RCC 7860 (cell line): ENCODE results near the gene MYL12B.
"Not testable (repeated sequence)": the region's sequence is repeated elsewhere in the genome, so short reads cannot be mapped to it uniquely, and the experiment has no call there.

ENCODE experiments used
- DNase-seq: peaks from one replicate; pipeline ENCODE4 v3.0.0-alpha.2; 2015; ENCODE audit warnings: low spot score
- FAIRE-seq: peaks from 2 replicates; lab custom pipeline; 2012; peaks lifted over from hg19 to GRCh38; lab: Jason Lieb, UNC

MYL12B gene

DNA sequence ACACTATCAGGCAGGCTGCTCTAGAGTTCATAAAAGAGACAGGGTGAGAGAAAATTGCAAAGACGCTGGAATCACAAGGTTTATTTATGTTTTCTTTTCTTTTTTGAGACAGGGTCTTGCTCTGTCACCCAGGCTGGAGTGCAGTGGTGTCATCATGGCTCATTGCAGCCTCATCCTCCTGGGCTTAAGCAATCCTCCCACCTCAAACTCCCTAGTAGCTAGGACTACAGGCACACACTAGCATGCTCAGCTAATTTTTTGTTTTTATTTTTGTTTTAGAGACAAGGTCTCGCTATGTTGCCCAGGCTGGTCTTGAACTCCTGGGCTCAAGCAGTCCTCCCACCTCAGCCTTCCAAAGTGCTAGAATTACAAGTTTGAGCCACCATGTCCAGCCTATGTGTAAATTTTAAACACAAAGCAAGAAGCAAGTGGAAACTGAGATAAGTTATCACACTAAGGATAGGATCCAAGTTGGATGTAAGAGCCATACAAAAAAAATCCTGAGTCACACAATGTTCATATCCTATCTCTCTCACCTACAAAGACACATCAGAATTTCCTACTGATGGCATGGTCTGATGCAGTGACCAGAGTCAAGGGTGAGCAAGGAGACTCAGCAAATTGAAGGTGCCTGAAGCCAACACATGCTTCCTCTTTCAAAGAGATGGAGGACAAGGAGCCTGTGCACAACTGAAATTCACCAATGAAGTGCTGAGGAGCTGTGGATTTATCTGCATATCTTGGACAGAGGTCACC is 31.4 kb downstream of the MYL12B start:
- no peak for DNase-seq
- no peak for FAIRE-seq

DNA sequence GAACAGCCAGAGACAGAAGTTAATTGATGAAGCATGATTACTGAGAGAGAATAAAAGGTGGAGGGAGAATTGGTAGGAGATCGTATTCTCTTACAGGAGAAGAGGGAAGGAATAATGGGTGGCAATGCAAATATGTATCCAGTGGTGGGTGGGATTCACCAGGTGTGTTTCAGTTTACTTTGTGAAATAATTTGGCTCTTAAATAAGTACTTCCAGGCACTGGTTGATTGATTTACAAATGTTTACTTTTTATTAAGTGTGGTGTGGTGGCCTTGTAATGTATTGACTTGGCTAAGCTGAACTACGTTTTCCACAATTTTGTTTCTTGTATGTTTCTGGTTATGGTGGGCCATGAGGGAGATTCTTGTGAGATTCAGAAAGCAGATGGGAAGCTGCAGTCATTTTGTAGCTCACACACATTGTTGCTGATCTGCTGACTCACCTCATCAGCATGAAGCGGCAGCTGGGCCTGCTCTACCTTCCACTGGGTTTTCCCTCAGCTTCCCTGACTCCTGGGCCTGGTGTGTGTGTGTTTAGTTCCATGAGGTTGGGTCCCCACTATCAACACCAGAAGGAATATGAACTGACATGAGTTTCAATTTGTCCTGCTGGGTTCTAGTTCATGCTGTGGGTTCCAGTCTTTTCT is 32.6 kb downstream of the MYL12B start:
- no peak for FAIRE-seq
- DNase-seq, result peak; percentile 13

DNA sequence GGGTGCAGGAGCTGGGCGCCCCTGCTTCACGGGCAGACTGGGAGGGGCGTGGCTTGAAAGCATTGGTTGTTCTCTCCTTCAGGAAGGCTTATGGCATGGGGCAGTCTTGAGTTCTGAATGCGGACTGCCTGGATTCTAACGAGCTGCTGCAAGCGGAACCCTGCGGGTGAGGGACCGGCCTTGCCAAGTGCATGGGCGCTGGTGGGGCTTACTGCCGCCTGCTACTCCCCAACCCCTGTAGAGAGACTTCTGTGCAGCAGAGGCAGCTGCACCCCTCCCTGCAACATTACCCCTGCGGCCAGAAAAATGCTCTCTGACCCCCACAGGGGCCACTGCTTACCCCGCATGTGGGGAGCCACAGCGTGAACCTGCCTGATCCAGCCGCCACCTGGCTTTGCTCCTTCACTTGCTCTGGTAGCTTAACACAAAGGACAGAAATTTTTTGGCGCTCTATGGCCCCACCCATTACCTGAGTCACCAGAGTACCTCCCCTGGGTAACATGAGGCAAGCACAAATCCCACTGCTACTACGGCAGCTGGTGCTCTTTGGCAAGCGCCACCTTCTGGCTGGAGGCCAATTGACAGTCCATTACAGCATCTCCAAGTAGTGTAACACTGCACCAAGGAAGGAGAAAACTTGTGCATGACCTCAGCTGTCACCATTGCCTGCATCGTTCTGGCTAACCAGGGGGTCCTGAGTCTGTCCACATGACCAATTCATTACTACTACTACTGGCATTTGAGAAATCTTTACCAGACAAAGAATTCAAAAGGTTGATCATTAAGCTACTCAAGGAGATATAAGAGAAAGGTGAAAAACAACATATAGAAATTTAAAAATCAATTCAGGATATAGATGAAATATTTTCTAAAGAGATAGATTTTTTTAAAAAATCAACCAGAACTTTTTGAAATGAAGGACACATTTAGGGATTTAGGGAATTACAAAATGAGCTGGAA is 35.4 kb downstream of the MYL12B start:
- FAIRE-seq, result peak; percentile 72

DNA sequence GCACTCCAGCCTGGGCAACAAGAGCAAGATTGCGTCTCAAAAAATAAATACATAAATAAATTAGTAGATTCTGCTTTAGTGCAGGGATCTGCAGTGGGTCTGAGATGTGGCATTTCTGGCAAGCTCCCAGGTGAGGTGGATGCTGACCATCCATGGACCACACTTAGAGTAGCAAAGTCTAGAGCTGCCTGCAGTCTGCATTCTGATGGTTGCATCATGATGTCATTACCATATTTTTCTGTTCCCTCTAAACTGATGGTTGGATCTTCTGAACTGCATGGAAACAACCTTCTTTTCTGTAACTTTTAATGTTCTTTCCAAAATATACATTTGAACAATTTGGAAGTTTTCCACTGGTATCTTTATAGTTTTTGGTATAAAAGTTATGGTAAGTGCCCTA is 42.9 kb downstream of the MYL12B start:
- DNase-seq (no peak), FAIRE-seq (no peak)

More for the DNA sequence above, 35.4 kb downstream of the MYL12B start:
- DNase-seq, result peak; percentile 95

DNA sequence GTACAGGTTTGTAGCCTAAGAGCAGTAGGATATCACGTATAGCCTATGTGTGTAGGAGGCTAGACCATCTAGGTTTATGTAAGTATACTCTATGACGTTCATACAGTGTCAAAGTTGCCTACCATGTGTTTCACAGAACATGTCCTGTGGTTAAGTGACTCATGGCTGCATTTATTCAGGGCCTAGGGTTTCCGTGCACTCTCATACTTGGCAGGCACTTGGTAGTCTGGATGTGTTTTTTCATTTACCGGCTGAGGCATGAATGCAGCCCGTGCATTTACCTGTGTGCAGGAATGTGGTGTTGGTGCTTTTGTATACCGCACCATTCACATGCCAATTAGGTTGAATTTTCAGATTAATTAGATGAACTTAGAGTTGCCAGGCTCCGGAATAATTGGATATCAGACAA is 43.4 kb downstream of the MYL12B start:
- DNase-seq (peak; percentile 84), FAIRE-seq (peak; percentile 88)

DNA sequence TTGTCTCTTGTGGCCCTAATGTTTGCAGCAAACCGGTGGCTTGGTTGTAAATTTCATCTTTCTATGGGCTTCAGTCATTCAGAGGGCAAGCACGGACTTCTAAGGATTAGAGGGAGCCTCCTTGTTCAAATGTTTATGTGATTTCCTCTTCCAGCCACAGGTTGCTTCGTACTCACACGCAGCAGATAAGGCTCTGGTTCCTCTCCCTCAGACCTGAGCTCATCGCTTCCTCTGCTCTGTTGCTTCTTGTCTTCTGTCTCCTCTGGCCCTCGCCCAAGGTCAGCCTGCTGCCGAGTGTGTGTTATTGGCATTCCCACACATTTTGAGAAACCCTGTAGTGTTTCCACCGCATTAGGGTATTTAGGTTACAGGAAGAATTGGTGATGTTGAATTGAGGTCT is 44.0 kb downstream of the MYL12B start:
- no peak for FAIRE-seq
- peak; percentile 16 for DNase-seq

DNA sequence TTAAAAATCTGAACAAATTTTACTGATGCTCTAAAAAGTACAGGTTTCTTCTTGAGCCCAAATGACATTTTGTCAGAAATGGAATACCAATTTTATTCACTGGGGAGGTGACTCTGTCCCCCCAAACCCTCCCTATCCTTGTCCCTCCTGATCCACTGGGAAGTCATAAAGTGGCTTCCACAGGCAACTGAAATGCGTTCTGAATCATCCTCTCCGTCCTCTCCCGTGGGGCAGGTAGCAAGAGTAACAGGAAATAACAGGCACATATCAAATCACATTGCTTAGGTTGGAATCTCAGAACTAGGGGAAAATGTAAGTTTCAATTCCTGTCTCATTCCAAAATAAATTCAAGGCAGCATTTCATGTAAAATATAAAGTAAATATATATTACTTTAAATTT is 44.5 kb downstream of the MYL12B start:
- no peak for DNase-seq
- FAIRE-seq, result no peak

DNA sequence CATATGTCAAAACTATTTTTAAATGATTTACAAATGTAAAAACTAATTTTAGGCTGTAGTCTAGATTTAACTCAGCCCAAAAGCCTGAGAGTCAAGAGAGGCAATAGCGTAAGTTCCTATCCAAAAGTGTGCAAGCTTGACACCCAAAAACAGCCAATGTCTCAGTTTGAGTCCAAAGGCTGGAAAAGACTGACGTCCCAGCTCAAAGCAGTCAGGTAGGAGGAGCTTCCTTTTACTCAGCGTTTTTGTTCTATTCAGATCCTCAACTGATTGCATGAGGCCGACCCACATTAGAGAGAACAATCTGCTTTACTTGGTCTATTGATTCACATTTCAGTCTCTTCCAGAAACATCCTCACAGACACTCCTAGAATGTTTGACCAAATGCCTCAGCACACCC is 51.8 kb downstream of the MYL12B start:
- no peak for FAIRE-seq
- no peak for DNase-seq

DNA sequence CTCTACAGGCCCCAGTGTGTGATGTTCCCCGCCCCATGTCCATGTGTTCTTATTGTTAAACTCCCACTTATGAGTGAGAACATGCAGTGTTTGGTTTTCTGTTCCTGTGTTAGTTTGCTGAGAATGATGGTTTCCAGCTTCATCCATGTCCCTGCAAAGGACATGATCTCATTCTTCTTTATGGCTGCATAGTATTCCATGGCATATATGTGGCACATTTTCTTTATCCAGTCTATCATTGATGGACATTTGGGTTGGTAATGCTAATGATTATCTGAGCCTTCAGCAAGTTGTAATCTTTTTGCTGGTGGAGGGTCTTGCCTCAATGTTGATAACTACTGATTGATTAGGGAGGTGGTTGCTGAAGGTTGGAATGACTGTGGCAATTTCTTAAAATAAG is 53.4 kb downstream of the MYL12B start:
- not testable (repeated sequence) for DNase-seq, FAIRE-seq

DNA sequence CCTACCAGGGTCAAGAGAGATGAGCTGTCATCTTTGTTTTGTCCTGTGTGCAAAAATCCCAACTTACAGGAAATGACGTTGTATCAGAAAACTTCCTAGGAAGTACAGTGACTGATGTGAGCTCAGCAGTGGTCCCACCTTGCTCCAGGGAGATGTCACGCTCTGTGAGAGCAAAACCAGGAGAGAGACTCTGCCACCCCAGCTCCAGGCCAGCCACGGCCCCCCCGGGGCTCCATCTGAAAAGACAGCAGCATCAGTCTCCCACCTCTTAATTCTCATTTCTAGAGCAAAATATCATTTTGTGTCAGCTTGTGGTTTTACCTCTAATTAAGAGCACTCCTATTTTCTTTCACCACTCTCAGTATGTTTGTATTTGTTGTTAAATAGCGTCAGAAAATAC is 57.5 kb downstream of the MYL12B start:
- DNase-seq (no peak), FAIRE-seq (no peak)

DNA sequence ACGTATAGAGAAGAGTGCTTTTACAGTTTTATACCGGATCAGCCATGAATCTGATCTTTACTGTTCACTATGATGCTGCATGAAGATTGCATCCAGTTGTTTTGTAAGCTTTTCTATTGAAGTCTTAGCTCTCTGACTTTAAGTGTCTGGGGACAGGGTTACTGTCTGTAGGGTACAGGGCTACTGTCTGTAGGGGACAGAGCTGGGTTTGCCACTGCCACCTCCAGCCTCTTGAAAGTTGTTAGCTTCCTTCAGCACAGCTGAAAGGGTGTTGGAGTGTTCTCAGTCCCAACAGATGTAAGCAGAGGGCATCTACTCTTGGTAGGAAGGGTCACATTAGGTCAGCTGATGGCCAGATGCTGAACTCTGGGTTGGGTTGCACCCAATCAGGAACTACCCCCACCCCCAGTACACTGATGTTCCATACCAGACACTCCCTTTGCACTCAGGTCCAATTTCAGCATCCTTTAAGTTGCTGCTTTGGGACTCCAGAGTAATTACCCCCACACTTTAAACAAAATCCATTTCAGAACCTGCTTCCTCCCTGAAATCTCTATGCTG is 58.0 kb downstream of the MYL12B start:
- DNase-seq (no peak), FAIRE-seq (no peak)

DNA sequence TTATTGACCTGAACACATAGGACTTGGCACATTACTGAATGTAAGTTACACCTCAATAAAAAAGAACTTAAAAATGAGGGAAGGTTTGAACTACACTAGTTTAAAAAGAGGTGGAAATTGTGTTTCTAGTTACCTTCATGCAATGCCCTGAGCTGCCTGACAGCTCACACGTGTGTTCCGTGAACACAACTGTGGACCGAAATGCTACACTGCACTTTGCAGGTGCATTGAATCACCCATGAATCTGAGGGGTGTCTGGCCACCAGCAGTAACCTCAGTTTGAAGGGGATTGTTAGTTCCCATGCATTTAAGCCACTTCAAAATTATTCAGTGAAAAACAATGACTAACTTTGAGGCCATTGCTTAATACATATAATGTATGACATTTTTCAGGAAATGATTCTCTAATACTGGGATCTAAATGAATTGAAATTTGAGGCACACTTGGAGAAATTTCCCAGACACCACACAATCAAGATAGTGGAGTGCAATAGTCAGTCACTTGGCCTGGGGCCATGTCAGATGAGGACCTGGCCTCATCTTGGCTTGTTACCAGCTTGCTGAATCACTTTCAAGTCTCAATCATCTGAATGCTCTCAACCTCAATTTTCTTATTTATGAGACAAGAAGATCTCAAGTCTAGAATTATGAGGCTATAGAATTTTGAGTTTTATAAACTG is 59.3 kb downstream of the MYL12B start:
- peak; percentile 95 for FAIRE-seq
- peak; percentile 78 for DNase-seq

DNA sequence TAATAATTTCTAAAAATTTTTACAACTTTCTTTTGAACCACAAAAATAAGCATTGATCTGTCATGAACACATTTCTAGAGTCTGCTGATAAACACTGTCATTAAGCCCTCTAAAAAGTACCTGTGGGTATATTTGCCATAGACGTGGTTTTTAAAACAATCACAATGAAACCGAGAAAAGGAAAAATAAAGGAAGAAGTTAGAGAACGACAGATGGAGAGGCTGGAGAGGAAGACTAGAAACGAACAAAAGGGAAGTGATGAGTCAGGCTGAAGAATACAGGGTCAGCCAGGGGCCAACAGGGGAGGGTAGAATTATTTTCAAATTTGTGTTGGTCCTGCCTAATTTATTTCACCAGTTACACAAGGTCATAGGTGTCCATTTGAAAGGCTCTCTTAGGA is 62.0 kb downstream of the MYL12B start:
- DNase-seq (no peak), FAIRE-seq (peak; percentile 53)
